A673 (cell line): ENCODE results near the gene RASL11A.

Experiments used
- CTCF ChIP-seq: fragments of 300-800, 200-600 bp; sonication (generic); conservative IDR thresholded peaks from 2 replicates; pipeline ENCODE4 v1.5.1; 2017; ENCODE audit warnings: low read depth, mild to moderate bottlenecking, antibody characterized with exemption, low read length, moderate library complexity, mixed read lengths
- EZH2 ChIP-seq: fragments of 200-600 bp; sonication (generic); IDR thresholded peaks from 2 replicates; pipeline ENCODE4 v1.6.1; 2017; ENCODE audit warnings: borderline replicate concordance, low read depth, mild to moderate bottlenecking, mixed read lengths, antibody characterized with exemption, low read length; ENCODE audit not compliant: poor library complexity, severe bottlenecking

GRCh38 chr13:27319404-27319803 lies 48.8 kb downstream of the RASL11A start:
- TF ChIP-seq CTCF (no peak), EZH2 (no peak)
